ENCODE results near the gene IBA57.

IBA57 gene

GRCh38 chr1:228144993-228145343 lies 20.6 kb upstream of the IBA57 start:
- no peak for DNase-seq (ENCODE audit: low read depth, low spot score)

GRCh38 chr1:228145463-228146416 lies 19.9 kb upstream of the IBA57 start:
- no peak for DNase-seq (ENCODE audit: low read depth, low spot score)

GRCh38 chr1:228146417-228147150 lies 19.0 kb upstream of the IBA57 start:
- no peak for DNase-seq (ENCODE audit: low read depth, low spot score)

GRCh38 chr1:228147151-228147693 lies 18.4 kb upstream of the IBA57 start:
- no peak for DNase-seq (ENCODE audit: low read depth, low spot score)

GRCh38 chr1:228147768-228148167 lies 17.8 kb upstream of the IBA57 start:
- no peak for DNase-seq (ENCODE audit: low read depth, low spot score)

- no peak for DNase-seq (ENCODE audit: low read depth, low spot score)
These were observed 17.3 kb upstream of the IBA57 start for GRCh38 chr1:228148196-228148861.

- DNase-seq (ENCODE audit: low read depth, low spot score) = no peak
These were observed 16.6 kb upstream of the IBA57 start for GRCh38 chr1:228148935-228149405.

GRCh38 chr1:228149406-228150119 lies 16.0 kb upstream of the IBA57 start, which contains the start of gene GJC2:
Gene GJC2 (plus strand): TSS chr1:228149930. CDS start chr1:228157759, 7,829 bp downstream.
- peak; percentile 79 for DNase-seq (ENCODE audit: low read depth, low spot score)

GRCh38 chr1:228150120-228150460 lies 15.5 kb upstream of the IBA57 start:
- no peak for DNase-seq (ENCODE audit: low read depth, low spot score)

- no peak for DNase-seq (ENCODE audit: low read depth, low spot score)
These were observed 15.0 kb upstream of the IBA57 start for GRCh38 chr1:228150461-228151179.

- no peak for DNase-seq (ENCODE audit: low read depth, low spot score)
These were observed 14.3 kb upstream of the IBA57 start for GRCh38 chr1:228151180-228151925.

GRCh38 chr1:228152097-228152917 lies 13.3 kb upstream of the IBA57 start:
- DNase-seq (ENCODE audit: low read depth, low spot score) = no peak

- no peak for DNase-seq (ENCODE audit: low read depth, low spot score)
These were observed 12.7 kb upstream of the IBA57 start for GRCh38 chr1:228152918-228153258.

- no peak for DNase-seq (ENCODE audit: low read depth, low spot score)
These were observed 11.5 kb upstream of the IBA57 start for GRCh38 chr1:228154021-228154669.

GRCh38 chr1:228154670-228155571 lies 10.7 kb upstream of the IBA57 start:
- no peak for DNase-seq (ENCODE audit: low read depth, low spot score)

- no peak for DNase-seq (ENCODE audit: low read depth, low spot score)
These were observed 9.7 kb upstream of the IBA57 start for GRCh38 chr1:228155596-228156514.
